Measurements from ENCODE around the gene STAG3.

The STAG3 gene

DNA sequence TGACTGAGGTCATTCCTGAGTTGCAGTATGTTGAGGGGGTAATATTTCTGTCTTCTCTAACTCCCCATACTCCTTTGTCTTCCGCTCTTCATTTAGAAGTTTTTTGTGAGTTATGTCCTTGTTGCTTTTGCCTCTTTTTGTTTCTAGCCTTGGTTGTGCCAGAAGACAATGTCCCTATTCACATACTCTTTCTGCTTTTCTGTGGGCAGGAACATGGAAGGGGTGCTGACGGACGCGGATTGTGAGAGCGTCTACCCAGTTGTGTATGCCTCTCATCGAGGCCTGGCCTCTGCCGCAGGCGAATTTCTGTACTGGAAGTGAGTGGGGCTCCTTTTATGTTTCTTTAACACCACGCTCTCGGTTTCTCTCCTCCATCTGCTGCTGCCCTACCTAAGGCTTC lies 20.5 kb downstream of the STAG3 start:
- Histone ChIP-seq H4K12ac (ENCODE audit: low read depth, low read length) (no peak overlapping the region), H3K79me2 (ENCODE audit: control insufficient read depth, insufficient read depth, low read length, poor library complexity) (no peaks in the 10 kb centered on the region), H3K27me3 (ENCODE audit: insufficient read depth, low read length) (no peaks in the 10 kb centered on the region), H2AFZ (ENCODE audit: insufficient read depth, low read length, poor library complexity) (no peak overlapping the region), H2BK12ac (ENCODE audit: low read length) (no peak overlapping the region), H3K27ac (ENCODE audit: low read depth, low read length) (no peak overlapping the region), H3K14ac (ENCODE audit: low read length) (no peak overlapping the region), H3K23ac (ENCODE audit: low read length) (no peak overlapping the region), H3K4me2 (ENCODE audit: low read length) (no peak overlapping the region), H3K9ac (ENCODE audit: low read length) (no peak overlapping the region), H4K8ac (ENCODE audit: low read depth, low read length) (no peak overlapping the region), H3K4ac (ENCODE audit: low read depth, low read length) (no peak overlapping the region), H2AK5ac (ENCODE audit: low read length) (no peak overlapping the region), H3K9me3 (ENCODE audit: insufficient read depth, low read depth, low read length) (no peaks in the 10 kb centered on the region), H4K91ac (ENCODE audit: low read depth, low read length) (no peak overlapping the region), H3K79me1 (ENCODE audit: low read length) (no peaks in the 10 kb centered on the region), H3K4me1 (ENCODE audit: control insufficient read depth in 1 of 2, insufficient read depth in 2 of 2, low read length in 2 of 2) (no peaks in the 10 kb centered on the region), H2BK5ac (ENCODE audit: low read depth, low read length, poor library complexity) (no peak overlapping the region), H3K4me3 (ENCODE audit: low read depth, low read length) (no peak overlapping the region), H3K18ac (ENCODE audit: low read length) (no peak overlapping the region), H3K36me3 (ENCODE audit: control insufficient read depth in 1 of 2, insufficient read depth in 2 of 2, low read length in 2 of 2) (no peaks in the 10 kb centered on the region), H2BK120ac (ENCODE audit: insufficient read depth, low read length, poor library complexity) (no peak overlapping the region)
- no peak for DNase-seq
- no CpG with 5 or more reads among the region's 10 CpGs for WGBS (ENCODE audit: extremely low coverage, insufficient coverage, insufficient read length)

DNA sequence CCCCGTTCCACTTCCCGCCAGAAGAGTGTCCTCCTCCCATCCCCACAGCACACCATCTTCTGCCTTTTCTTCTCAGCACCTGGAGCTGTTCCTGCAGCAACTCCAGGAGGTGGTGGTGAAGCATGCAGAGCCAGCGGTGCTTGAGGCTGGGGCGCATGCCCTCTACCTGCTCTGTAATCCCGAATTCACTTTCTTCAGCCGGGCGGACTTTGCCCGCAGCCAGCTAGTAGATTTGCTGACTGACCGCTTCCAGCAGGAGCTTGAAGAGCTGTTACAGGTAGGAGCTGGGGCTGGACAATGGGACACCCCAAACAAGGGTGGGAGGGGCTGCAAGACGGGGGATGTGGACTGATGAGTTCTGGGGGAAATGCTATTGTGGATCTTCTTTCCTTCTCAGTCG lies 23.0 kb downstream of the STAG3 start:
- no peak overlapping the region for H2BK12ac ChIP-seq (ENCODE audit: low read length)
- H4K12ac ChIP-seq (ENCODE audit: low read depth, low read length): no peak overlapping the region
- H4K8ac ChIP-seq (ENCODE audit: low read depth, low read length): no peak overlapping the region
- H3K79me1 ChIP-seq (ENCODE audit: low read length): no peaks in the 10 kb centered on the region
- WGBS (ENCODE audit: extremely low coverage, insufficient coverage, insufficient read length): no CpG with 5 or more reads among the region's 11 CpGs
- H3K4me3 ChIP-seq (ENCODE audit: low read depth, low read length): no peak overlapping the region
- no peak overlapping the region for H3K9ac ChIP-seq (ENCODE audit: low read length)
- no peak overlapping the region for H2AFZ ChIP-seq (ENCODE audit: insufficient read depth, low read length, poor library complexity)
- no peak overlapping the region for H4K91ac ChIP-seq (ENCODE audit: low read depth, low read length)
- H3K4ac ChIP-seq (ENCODE audit: low read depth, low read length): no peak overlapping the region
- no peak overlapping the region for H3K18ac ChIP-seq (ENCODE audit: low read length)
- H3K27me3 ChIP-seq (ENCODE audit: insufficient read depth, low read length): no peaks in the 10 kb centered on the region
- no peak overlapping the region for H2AK5ac ChIP-seq (ENCODE audit: low read length)
- no peaks in the 10 kb centered on the region for H3K4me1 ChIP-seq (ENCODE audit: control insufficient read depth in 1 of 2, insufficient read depth in 2 of 2, low read length in 2 of 2)
- H2BK5ac ChIP-seq (ENCODE audit: low read depth, low read length, poor library complexity): no peak overlapping the region
- H3K27ac ChIP-seq (ENCODE audit: low read depth, low read length): no peak overlapping the region
- DNase-seq: no peak
- H3K23ac ChIP-seq (ENCODE audit: low read length): no peak overlapping the region
- no peak overlapping the region for H3K4me2 ChIP-seq (ENCODE audit: low read length)
- H3K79me2 ChIP-seq (ENCODE audit: control insufficient read depth, insufficient read depth, low read length, poor library complexity): no peaks in the 10 kb centered on the region
- H2BK120ac ChIP-seq (ENCODE audit: insufficient read depth, low read length, poor library complexity): no peak overlapping the region
- no peak overlapping the region for H3K14ac ChIP-seq (ENCODE audit: low read length)
- H3K9me3 ChIP-seq (ENCODE audit: insufficient read depth, low read depth, low read length): no peaks in the 10 kb centered on the region
- H3K36me3 ChIP-seq (ENCODE audit: control insufficient read depth in 1 of 2, insufficient read depth in 2 of 2, low read length in 2 of 2): no peaks in the 10 kb centered on the region

DNA sequence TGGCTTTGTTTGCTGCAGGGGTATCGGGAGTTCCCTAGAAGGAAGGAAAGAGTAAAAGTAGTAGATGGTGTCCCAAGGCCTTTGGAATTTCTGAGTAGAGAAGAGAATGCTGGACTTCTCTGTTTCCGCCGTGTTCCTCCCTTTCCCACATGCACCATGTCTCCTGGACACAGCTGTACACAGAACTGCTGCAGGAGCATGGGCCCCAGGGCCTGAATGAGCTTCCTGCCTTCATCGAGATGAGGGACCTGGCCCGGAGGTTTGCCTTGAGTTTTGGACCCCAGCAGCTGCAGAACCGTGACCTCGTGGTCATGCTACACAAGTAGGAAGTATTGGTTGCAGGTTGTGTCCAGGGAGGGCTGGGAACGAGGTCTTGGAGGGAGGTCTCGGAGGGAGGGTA lies 26.7 kb downstream of the STAG3 start:
- no peak overlapping the region for H3K4me3 ChIP-seq (ENCODE audit: low read depth, low read length)
- H3K36me3 ChIP-seq (ENCODE audit: control insufficient read depth in 1 of 2, insufficient read depth in 2 of 2, low read length in 2 of 2): no peaks in the 10 kb centered on the region
- no peak overlapping the region for H2AK5ac ChIP-seq (ENCODE audit: low read length)
- no peaks in the 10 kb centered on the region for H3K9me3 ChIP-seq (ENCODE audit: insufficient read depth, low read depth, low read length)
- no peak overlapping the region for H2BK12ac ChIP-seq (ENCODE audit: low read length)
- no peak overlapping the region for H3K18ac ChIP-seq (ENCODE audit: low read length)
- H3K4ac ChIP-seq (ENCODE audit: low read depth, low read length): no peak overlapping the region
- H3K27ac ChIP-seq (ENCODE audit: low read depth, low read length): no peak overlapping the region
- no peak overlapping the region for H4K12ac ChIP-seq (ENCODE audit: low read depth, low read length)
- no peaks in the 10 kb centered on the region for H3K79me2 ChIP-seq (ENCODE audit: control insufficient read depth, insufficient read depth, low read length, poor library complexity)
- no CpG with 5 or more reads among the region's 9 CpGs for WGBS (ENCODE audit: extremely low coverage, insufficient coverage, insufficient read length)
- H2AFZ ChIP-seq (ENCODE audit: insufficient read depth, low read length, poor library complexity): no peak overlapping the region
- H3K9ac ChIP-seq (ENCODE audit: low read length): no peak overlapping the region
- H2BK5ac ChIP-seq (ENCODE audit: low read depth, low read length, poor library complexity): no peak overlapping the region
- no peak overlapping the region for H3K14ac ChIP-seq (ENCODE audit: low read length)
- no peak overlapping the region for H2BK120ac ChIP-seq (ENCODE audit: insufficient read depth, low read length, poor library complexity)
- no peak for DNase-seq
- H3K27me3 ChIP-seq (ENCODE audit: insufficient read depth, low read length): no peaks in the 10 kb centered on the region
- no peak overlapping the region for H4K8ac ChIP-seq (ENCODE audit: low read depth, low read length)
- H3K79me1 ChIP-seq (ENCODE audit: low read length): no peaks in the 10 kb centered on the region
- no peaks in the 10 kb centered on the region for H3K4me1 ChIP-seq (ENCODE audit: control insufficient read depth in 1 of 2, insufficient read depth in 2 of 2, low read length in 2 of 2)
- no peak overlapping the region for H4K91ac ChIP-seq (ENCODE audit: low read depth, low read length)
- no peak overlapping the region for H3K23ac ChIP-seq (ENCODE audit: low read length)
- no peak overlapping the region for H3K4me2 ChIP-seq (ENCODE audit: low read length)

DNA sequence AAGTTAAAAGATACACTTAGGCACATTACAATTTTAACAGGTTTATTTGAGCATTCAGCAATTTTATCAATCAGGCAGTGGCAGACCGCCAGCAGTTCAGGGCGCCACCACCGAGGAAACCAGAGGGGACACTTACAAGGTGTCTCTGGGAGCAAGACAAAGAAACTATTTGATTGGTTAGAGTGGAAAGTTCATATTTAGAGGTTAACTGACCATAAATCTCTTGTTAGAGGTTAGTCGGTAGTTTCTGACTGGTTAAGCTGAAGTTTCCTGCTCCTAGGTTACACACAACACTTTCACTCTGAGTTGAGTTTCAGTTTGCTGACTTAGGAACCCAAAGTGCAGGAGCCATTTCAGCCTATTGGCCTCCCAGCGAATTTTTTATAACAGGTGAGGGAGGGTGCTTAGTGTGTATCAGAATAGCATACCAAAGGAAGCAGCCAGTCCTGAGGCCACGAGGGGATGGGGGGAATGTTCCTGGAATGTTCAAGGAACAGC lies 31.2 kb downstream of the STAG3 start:
- no peak overlapping the region for H3K23ac ChIP-seq (ENCODE audit: low read length)
- no peak overlapping the region for H3K4me2 ChIP-seq (ENCODE audit: low read length)

More for the DNA sequence above, 31.2 kb downstream of the STAG3 start:
- no peak overlapping the region for H2BK5ac ChIP-seq (ENCODE audit: low read depth, low read length, poor library complexity)
- no peaks in the 10 kb centered on the region for H3K9me3 ChIP-seq (ENCODE audit: insufficient read depth, low read depth, low read length)
- no peak overlapping the region for H3K27ac ChIP-seq (ENCODE audit: low read depth, low read length)
- H3K27me3 ChIP-seq (ENCODE audit: insufficient read depth, low read length): no peaks in the 10 kb centered on the region
- H3K79me2 ChIP-seq (ENCODE audit: control insufficient read depth, insufficient read depth, low read length, poor library complexity): no peaks in the 10 kb centered on the region
- H2AFZ ChIP-seq (ENCODE audit: insufficient read depth, low read length, poor library complexity): no peak overlapping the region
- H2AK5ac ChIP-seq (ENCODE audit: low read length): no peak overlapping the region
- H3K36me3 ChIP-seq (ENCODE audit: control insufficient read depth in 1 of 2, insufficient read depth in 2 of 2, low read length in 2 of 2): no peaks in the 10 kb centered on the region
- H3K4me1 ChIP-seq (ENCODE audit: control insufficient read depth in 1 of 2, insufficient read depth in 2 of 2, low read length in 2 of 2): peaks cover 0 to 2% of the 10 kb centered on the region in 2 experiments
- no peak overlapping the region for H3K4ac ChIP-seq (ENCODE audit: low read depth, low read length)
- H3K4me3 ChIP-seq (ENCODE audit: low read depth, low read length): no peak overlapping the region
- H3K14ac ChIP-seq (ENCODE audit: low read length): no peak overlapping the region
- no peak overlapping the region for H2BK12ac ChIP-seq (ENCODE audit: low read length)
- no peak overlapping the region for H4K8ac ChIP-seq (ENCODE audit: low read depth, low read length)
- DNase-seq: no peak
- no peak overlapping the region for H3K18ac ChIP-seq (ENCODE audit: low read length)
- no peak overlapping the region for H3K9ac ChIP-seq (ENCODE audit: low read length)
- no CpG with 5 or more reads among the region's 6 CpGs for WGBS (ENCODE audit: extremely low coverage, insufficient coverage, insufficient read length)
- no peak overlapping the region for H4K91ac ChIP-seq (ENCODE audit: low read depth, low read length)
- H3K79me1 ChIP-seq (ENCODE audit: low read length): no peaks in the 10 kb centered on the region
- H4K12ac ChIP-seq (ENCODE audit: low read depth, low read length): no peak overlapping the region
- no peak overlapping the region for H2BK120ac ChIP-seq (ENCODE audit: insufficient read depth, low read length, poor library complexity)

Data from trophoblast cell (in vitro differentiated cells and primary cell).